ENCODE data around the gene CPNE9. TPM values are rescaled to one million over a fixed set of nuclear protein-coding genes. Genes with fewer than 3 reads are reported as not detected.

CPNE9 gene
- total RNA-seq, 1 donor from 2014 or later = 0.69 TPM

DNA sequence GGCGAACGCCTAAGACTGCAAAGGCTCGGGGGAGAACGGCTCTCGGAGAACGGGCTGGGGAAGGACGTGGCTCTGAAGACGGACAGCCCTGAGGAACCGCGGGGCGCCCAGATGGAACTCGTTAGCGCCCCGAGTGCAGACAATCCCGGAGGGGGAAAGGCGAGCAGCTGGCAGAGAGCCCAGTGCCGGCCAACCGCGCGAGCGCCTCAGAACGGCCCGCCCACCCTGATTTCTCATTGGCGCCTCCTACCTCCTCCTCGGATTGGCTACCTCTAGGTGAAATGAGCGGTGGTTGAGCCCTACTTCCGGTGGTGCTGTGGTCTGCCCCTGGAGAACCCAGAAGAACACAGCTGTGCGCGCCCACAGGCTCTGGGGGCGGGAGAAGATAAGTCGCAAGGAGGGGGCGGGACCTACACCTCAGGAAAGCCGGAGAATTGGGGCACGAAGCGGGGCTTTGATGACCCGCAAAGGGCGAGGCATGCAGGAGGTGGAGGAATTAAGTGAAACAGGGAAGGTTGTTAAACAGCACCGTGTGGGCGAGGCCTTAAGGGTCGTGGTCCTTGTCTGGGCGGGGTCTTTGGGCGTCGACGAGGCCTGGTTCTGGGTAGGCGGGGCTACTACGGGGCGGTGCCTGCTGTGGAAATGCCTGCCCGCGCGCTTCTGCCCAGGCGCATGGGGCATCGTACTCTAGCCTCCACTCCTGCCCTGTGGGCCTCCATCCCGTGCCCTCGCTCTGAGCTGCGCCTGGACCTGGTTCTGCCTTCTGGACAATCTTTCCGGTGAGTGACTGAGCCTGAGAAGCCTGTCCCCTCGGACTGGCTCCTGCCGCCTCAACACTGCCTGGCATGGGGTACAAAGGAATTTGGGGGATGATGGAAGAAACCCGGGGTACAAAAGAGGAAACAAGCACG, 46.3 kb downstream of the CPNE9 start, which contains the start of gene OGG1:
Gene OGG1 (plus strand): TSS at position 308 of the 911 bp plus-strand sequence. CDS start 335 bp downstream, at position 643.
- DNase-seq (ENCODE audit: low spot score, unreplicated experiment) = peak; percentile 86
- no peaks in the 10 kb centered on the region for H3K9me3 Mint-ChIP-seq (ENCODE audit: low read depth)
- peaks cover 15% of the 10 kb centered on the region for H3K4me1 Mint-ChIP-seq (ENCODE audit: low read depth)
- peak within 1 kb of the TSS; percentile 96 for H3K4me3 Mint-ChIP-seq (ENCODE audit: low read depth)
- peak within 1 kb of the TSS; percentile 98 for H3K27ac Mint-ChIP-seq
- H3K27me3 Mint-ChIP-seq = no peaks in the 10 kb centered on the region
- H3K36me3 Mint-ChIP-seq (ENCODE audit: insufficient read depth) = peaks cover 13% of the 10 kb centered on the region
- TF ChIP-seq, protein P1, sequence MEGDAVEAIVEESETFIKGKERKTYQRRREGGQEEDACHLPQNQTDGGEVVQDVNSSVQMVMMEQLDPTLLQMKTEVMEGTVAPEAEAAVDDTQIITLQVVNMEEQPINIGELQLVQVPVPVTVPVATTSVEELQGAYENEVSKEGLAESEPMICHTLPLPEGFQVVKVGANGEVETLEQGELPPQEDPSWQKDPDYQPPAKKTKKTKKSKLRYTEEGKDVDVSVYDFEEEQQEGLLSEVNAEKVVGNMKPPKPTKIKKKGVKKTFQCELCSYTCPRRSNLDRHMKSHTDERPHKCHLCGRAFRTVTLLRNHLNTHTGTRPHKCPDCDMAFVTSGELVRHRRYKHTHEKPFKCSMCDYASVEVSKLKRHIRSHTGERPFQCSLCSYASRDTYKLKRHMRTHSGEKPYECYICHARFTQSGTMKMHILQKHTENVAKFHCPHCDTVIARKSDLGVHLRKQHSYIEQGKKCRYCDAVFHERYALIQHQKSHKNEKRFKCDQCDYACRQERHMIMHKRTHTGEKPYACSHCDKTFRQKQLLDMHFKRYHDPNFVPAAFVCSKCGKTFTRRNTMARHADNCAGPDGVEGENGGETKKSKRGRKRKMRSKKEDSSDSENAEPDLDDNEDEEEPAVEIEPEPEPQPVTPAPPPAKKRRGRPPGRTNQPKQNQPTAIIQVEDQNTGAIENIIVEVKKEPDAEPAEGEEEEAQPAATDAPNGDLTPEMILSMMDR (IDR thresholded peaks at IDR 0.05; ENCODE audit: unreplicated experiment) = no peak

DNA sequence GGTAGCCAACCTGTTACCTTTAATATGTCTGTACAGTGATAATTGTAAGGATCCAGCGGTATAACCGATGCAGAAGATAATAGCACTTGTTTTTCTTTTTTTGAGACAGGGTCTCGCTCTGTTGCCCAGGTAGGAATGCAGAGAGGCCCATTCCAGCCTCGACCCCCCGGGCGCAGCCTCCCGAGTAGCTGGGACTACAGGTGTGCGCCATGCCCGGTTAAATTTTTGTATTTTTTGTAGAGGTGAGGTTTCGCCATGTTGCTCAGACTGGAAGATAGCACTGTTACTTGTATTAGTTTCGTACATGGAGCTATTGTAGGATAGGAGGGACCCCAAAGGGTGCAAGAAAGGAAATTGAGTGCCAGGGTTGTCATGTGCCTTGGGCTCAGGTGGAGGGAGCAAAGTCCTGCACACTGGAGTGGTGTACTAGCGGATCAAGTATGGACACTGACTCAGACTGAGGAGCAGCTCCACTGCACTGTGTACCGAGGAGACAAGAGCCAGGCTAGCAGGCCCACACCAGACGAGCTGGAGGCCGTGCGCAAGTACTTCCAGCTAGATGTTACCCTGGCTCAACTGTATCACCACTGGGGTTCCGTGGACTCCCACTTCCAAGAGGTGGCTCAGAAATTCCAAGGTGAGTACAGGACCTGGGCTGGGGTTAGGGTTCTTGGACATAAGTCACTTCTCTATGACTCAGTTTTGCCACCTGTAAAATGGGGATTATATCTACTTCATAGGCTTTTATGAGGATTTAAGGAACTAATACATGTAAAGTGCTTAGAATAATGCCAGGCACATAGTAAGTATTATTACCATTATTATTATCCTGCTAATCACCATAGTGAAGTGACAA, 47.2 kb downstream of the CPNE9 start:
- Mint-ChIP-seq H3K27me3 (no peaks in the 10 kb centered on the region), H3K27ac (peak overlapping the region; percentile 98), H3K9me3 (ENCODE audit: low read depth) (no peaks in the 10 kb centered on the region), H3K36me3 (ENCODE audit: insufficient read depth) (peaks cover 12% of the 10 kb centered on the region), H3K4me1 (ENCODE audit: low read depth) (peaks cover 15% of the 10 kb centered on the region), H3K4me3 (ENCODE audit: low read depth) (peak overlapping the region; percentile 96)
- TF ChIP-seq, protein P1 (IDR thresholded peaks at IDR 0.05; ENCODE audit: unreplicated experiment) = no peak
- no peak for DNase-seq (ENCODE audit: low spot score, unreplicated experiment)

DNA sequence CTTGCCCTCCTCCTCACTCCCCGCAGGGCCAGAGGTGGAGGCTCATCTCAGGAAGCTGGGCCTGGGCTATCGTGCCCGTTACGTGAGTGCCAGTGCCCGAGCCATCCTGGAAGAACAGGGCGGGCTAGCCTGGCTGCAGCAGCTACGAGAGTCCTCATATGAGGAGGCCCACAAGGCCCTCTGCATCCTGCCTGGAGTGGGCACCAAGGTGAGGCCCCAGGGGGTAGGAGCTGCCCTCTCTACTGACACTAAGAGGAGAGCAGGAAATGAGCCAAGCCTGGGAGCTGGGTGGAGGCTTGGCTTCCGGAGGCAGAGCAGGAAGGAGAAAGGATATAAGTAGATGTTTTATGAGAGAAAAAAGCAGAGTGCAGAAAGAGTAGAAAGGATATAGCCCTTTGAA, 51.0 kb downstream of the CPNE9 start:
- no peak for DNase-seq (ENCODE audit: low spot score, unreplicated experiment)
- H3K4me3 Mint-ChIP-seq (ENCODE audit: low read depth) = no peak overlapping the region
- H3K27me3 Mint-ChIP-seq = no peaks in the 10 kb centered on the region
- H3K27ac Mint-ChIP-seq = no peak overlapping the region
- peaks cover 17% of the 10 kb centered on the region for H3K36me3 Mint-ChIP-seq (ENCODE audit: insufficient read depth)
- H3K4me1 Mint-ChIP-seq (ENCODE audit: low read depth) = peaks cover 9% of the 10 kb centered on the region
- H3K9me3 Mint-ChIP-seq (ENCODE audit: low read depth) = no peaks in the 10 kb centered on the region
- TF ChIP-seq, protein P1 (IDR thresholded peaks at IDR 0.05; ENCODE audit: unreplicated experiment) = no peak

DNA sequence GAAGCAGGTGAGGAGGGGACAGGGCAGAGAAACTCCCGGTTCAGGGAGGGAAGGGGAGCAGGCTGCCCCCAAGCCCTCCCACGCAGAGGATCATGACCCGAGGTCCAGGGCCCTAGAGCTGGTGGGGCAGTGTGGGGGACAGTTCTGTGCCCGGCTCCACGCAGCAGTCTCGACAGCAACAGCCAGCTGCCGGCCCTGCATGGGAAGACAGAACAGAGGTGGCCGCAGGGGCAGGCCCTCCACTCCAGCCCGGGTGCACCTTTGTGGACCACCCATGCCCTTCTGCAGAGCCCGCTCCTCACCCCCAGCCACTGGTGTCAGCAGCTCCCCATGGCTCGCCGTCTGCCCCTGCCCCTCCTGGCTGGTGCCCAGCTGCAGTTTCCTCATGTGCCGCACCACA, 53.8 kb downstream of the CPNE9 start:
- TF ChIP-seq, protein P1 (IDR thresholded peaks at IDR 0.05; ENCODE audit: unreplicated experiment) = no peak
- Mint-ChIP-seq H3K27me3 (no peaks in the 10 kb centered on the region), H3K4me1 (ENCODE audit: low read depth) (no peaks in the 10 kb centered on the region), H3K4me3 (ENCODE audit: low read depth) (no peak overlapping the region), H3K9me3 (ENCODE audit: low read depth) (no peaks in the 10 kb centered on the region), H3K36me3 (ENCODE audit: insufficient read depth) (peaks cover 22% of the 10 kb centered on the region), H3K27ac (no peak overlapping the region)
- DNase-seq (ENCODE audit: low spot score, unreplicated experiment) = no peak

Data from progenitor cell of endocrine pancreas (in vitro differentiated cells).